AG09309 (cell line): ENCODE data around the gene PCSK2.

ENCODE experiments used
- DNase-seq: peaks from one replicate; pipeline ENCODE4 v3.0.0-alpha.2; 2010; ENCODE audit warnings: low read depth
- H3K4me3 ChIP-seq: 2 replicates; pipeline ENCODE4 v1.5.1; 2011; ENCODE audit warnings: mild to moderate bottlenecking, low read depth, low read length, moderate library complexity; ENCODE audit not compliant: control insufficient read depth
- TF ChIP-seq, protein P1 (sequence below): IDR thresholded peaks from 2 replicates; pipeline ENCODE4 v1.5.1; 2011; ENCODE audit warnings: mild to moderate bottlenecking, low read depth, low read length, inconsistent platforms; ENCODE audit not compliant: insufficient read depth, control insufficient read depth; ENCODE audit errors: missing control alignments

Gene PCSK2

DNA sequence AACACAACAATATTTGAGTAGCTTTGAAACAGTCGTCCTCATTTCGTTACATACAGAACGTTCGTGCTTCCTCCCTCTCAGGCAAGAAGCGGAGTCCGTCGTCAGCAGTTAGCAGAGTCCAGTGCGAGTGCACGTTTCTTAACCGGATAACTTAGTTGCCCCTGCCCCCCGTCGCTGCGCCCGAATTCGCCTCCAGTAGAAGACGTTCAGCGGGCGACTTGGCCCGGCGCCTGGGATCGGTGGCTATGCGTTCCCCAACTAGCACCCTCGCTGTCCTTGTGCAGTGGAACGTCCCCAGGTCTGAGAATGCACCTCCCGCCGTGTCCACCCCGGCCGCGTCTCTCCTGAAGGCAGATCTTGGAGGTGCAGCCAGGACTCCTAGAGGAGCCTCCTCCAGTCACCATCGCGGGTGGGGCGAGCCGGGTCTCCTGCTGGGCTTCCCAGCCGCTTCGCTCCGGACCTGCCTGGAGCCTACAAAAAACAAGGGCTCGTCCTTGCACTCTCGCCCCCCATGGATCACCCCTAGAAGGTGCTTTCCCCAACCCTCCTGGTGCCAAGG is 910 bp upstream of the PCSK2 start:
- peak overlapping the region; percentile 39 for H3K4me3 ChIP-seq
- DNase-seq = no peak

GRCh38 chr20:17227219-17227575 is 357 bp downstream of the PCSK2 start:
- no peak overlapping the region for H3K4me3 ChIP-seq
- TF ChIP-seq, protein P1, sequence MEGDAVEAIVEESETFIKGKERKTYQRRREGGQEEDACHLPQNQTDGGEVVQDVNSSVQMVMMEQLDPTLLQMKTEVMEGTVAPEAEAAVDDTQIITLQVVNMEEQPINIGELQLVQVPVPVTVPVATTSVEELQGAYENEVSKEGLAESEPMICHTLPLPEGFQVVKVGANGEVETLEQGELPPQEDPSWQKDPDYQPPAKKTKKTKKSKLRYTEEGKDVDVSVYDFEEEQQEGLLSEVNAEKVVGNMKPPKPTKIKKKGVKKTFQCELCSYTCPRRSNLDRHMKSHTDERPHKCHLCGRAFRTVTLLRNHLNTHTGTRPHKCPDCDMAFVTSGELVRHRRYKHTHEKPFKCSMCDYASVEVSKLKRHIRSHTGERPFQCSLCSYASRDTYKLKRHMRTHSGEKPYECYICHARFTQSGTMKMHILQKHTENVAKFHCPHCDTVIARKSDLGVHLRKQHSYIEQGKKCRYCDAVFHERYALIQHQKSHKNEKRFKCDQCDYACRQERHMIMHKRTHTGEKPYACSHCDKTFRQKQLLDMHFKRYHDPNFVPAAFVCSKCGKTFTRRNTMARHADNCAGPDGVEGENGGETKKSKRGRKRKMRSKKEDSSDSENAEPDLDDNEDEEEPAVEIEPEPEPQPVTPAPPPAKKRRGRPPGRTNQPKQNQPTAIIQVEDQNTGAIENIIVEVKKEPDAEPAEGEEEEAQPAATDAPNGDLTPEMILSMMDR = no peak
- DNase-seq = no peak

More for the DNA sequence above, 910 bp upstream of the PCSK2 start:
- TF ChIP-seq, protein P1 = no peak

GRCh38 chr20:17227669-17228623 is 1.1 kb downstream of the PCSK2 start:
- TF ChIP-seq, protein P1 = no peak
- H3K4me3 ChIP-seq = no peak overlapping the region

DNA sequence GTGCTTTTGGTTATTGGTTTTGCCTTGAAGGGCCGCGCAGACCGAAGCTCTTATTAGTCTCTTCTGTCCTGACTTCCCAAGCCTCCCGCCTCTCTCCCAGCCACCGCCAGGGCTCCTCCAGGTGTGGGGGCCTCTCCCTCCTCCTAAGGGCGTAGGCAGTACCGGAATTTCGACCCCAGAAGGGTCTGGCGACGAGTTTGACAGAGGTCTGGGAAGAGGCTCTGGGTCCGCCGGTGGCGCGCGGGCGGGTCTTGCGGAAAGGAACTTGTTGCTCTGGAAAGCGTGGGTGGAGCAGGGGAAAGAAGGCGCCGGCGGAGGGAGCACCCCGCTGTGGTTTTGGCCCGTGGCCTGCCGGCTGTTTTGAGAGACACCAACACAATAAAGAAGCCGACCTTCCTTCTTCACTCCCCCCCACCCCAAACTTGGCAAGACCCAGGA is 1.8 kb downstream of the PCSK2 start:
- no peak for DNase-seq
- TF ChIP-seq, protein P1 = no peak
- no peak overlapping the region for H3K4me3 ChIP-seq

More at GRCh38 chr20:17227669-17228623, 1.1 kb downstream of the PCSK2 start:
- no peak for DNase-seq

GRCh38 chr20:17229256-17229655 is 2.4 kb downstream of the PCSK2 start:
- TF ChIP-seq, protein P1 = no peak
- H3K4me3 ChIP-seq = no peak overlapping the region
- no peak for DNase-seq

DNA sequence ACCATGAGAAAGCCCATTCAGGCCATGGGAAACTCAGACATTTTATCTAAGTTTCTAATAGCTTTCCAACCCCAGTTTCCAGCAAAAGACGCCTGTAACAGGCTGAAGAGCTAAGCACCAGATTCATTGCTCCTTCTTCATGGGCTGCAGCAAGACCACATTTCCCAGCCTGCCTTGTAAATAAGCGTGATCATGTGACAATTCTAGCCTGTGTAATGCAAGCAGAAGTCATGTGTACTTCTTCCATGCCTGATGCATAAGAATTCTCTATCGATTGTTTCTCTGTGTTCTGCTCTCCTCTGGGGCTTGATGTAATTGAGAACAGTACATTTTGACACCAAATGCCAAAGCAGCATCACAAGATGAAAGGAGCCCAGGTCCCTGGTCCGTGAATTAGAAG is 6.8 kb downstream of the PCSK2 start:
- H3K4me3 ChIP-seq = no peak overlapping the region
- TF ChIP-seq, protein P1 = no peak
- DNase-seq = no peak
